WTC11 (cell line): Measurements from ENCODE around the gene ALOX12B.

Experiments used
- CTCF ChIP-seq: fragments of 200-600 bp; IDR thresholded peaks from 2 replicates; pipeline ENCODE4 v1.8.0; 2022; ENCODE audit warnings: antibody characterized with exemption
- FOXJ3 ChIP-seq: sonication (generic); formaldehyde crosslinking; IDR thresholded peaks from 2 replicates; pipeline ENCODE4 v1.9.0; 2021; ENCODE audit warnings: missing genetic modification reagents, mild to moderate bottlenecking, borderline replicate concordance
- NFE2L1 ChIP-seq: sonication (generic); formaldehyde crosslinking; IDR thresholded peaks from 2 replicates; pipeline ENCODE4 v1.8.1; 2023; ENCODE audit warnings: missing genetic modification reagents
- NR1H2 ChIP-seq: sonication (generic); formaldehyde crosslinking; IDR thresholded peaks from 2 replicates; pipeline ENCODE4 v1.9.0; 2021; ENCODE audit warnings: mild to moderate bottlenecking, moderate library complexity, missing genetic modification reagents

GRCh38 chr17:8080208-8080798, 7.2 kb downstream of the ALOX12B start:
- TF ChIP-seq FOXJ3 (CRISPR knock-in tag): no peak
- TF ChIP-seq CTCF: peak; percentile 25; the same call in 1 of the 2 replicates
- no peak for TF ChIP-seq NFE2L1 (CRISPR knock-in tag)
- no peak for TF ChIP-seq NR1H2
